AG04449 (cell line): ENCODE data around the gene PI4KB.

ENCODE experiments used
- CTCF ChIA-PET: fragments of 350-600 bp; formaldehyde crosslinking; extraction: SDS; loops from one replicate; lab custom pipeline; 2021; ENCODE audit warnings: antibody characterized with exemption; lab: Yijun Ruan, JAX
- POLR2A ChIA-PET: fragments of 400-600, 350-600 bp; formaldehyde crosslinking; extraction: SDS; loops from one replicate; lab custom pipeline; 2020; ENCODE audit warnings: antibody characterized with exemption, inconsistent platforms; lab: Yijun Ruan, JAX
- DNase-seq: peaks from one replicate; pipeline ENCODE4 v3.0.0-alpha.2; 2010; ENCODE audit warnings: low read depth, low spot score
- H3K4me3 ChIP-seq: 2 replicates; pipeline ENCODE4 v1.5.1; 2011; ENCODE audit warnings: low read depth, mild to moderate bottlenecking, control low read depth, low read length
- CTCF ChIP-seq: IDR thresholded peaks from one replicate; pipeline ENCODE4 v1.5.1; 2011; ENCODE audit warnings: mild to moderate bottlenecking, moderate library complexity, low read length, control low read depth, inconsistent platforms; ENCODE audit not compliant: insufficient read depth; ENCODE audit errors: missing control alignments

Gene PI4KB

DNA sequence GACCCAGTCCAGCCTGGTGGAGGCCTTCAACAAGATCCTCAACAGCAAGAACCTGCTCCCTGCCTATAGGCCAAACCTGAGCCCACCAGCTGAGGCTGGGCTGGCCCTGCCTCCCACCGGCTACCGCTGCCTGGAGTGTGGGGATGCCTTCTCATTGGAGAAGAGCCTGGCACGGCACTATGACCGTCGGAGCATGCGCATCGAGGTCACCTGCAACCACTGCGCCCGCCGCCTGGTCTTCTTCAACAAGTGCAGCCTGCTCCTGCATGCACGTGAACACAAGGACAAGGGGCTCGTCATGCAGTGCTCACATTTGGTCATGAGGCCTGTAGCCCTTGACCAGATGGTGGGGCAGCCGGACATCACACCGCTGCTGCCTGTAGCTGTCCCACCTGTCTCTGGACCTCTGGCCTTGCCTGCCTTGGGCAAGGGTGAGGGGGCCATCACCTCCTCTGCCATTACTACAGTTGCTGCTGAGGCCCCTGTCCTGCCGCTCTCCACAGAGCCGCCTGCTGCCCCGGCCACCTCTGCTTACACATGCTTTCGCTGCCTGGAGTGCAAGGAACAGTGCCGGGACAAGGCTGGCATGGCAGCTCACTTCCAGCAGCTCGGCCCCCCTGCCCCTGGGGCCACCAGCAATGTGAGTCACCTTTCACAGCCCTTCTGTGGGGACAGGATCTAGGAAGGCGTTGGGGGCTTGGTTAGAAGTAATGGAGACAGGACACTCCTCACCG is 39.3 kb downstream of the PI4KB start:
- no peak overlapping the region for H3K4me3 ChIP-seq
- ChIA-PET CTCF (interaction anchor here (1.0 to 7.7 kb wide), 4 partner anchors 10 to 91 kb away, joined by 3 to 57 read pairs (median 3); no protein-coding TSS in a partner anchor), POLR2A (no interaction called here)
- DNase-seq = no peak
- no peak for TF ChIP-seq CTCF

DNA sequence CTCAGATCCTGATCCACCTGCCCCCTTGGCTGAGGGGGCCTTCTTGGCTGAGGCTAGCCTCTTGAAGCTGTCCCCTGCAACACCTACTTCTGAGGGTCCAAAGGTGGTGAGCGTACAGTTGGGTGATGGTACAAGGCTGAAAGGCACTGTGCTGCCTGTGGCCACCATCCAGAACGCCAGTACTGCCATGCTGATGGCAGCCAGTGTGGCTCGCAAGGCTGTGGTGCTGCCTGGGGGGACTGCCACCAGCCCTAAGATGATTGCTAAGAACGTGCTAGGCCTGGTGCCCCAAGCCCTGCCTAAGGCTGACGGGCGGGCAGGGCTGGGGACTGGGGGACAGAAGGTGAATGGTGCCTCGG is 39.9 kb downstream of the PI4KB start:
- CTCF ChIA-PET = interaction anchor here (1.1 to 7.7 kb wide), 3 partner anchors 10 to 91 kb away, joined by 3 to 57 read pairs (median 3); no protein-coding TSS in a partner anchor
- no peak overlapping the region for H3K4me3 ChIP-seq
- POLR2A ChIA-PET = no interaction called here
- DNase-seq = no peak
- TF ChIP-seq CTCF = no peak

DNA sequence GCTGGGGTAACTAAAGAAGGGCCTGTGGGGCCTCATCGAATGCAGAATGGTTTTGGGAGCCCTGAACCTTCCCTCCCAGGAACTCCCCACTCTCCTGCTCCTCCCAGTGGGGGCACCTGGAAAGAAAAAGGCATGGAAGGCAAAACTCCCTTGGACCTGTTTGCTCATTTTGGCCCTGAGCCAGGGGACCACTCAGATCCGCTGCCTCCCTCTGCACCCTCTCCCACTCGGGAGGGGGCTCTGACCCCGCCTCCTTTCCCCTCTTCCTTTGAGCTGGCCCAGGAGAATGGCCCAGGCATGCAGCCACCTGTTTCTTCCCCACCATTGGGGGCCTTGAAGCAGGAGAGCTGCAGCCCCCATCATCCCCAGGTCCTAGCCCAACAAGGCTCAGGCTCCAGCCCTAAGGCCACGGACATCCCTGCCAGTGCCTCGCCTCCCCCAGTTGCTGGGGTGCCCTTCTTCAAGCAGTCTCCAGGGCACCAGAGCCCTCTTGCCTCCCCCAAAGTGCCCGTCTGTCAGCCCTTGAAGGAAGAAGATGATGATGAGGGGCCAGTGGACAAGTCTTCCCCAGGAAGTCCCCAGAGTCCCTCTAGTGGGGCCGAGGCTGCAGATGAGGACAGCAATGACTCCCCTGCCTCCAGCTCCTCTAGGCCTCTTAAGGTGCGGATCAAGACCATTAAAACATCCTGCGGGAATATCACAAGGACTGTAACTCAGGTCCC is 40.4 kb downstream of the PI4KB start:
- CTCF ChIA-PET = interaction anchor here (1.1 to 7.7 kb wide), 3 partner anchors 11 to 90 kb away, joined by 3 to 57 read pairs (median 3); no protein-coding TSS in a partner anchor
- DNase-seq = no peak
- TF ChIP-seq CTCF = no peak
- POLR2A ChIA-PET = no interaction called here
- H3K4me3 ChIP-seq = no peak overlapping the region

- H3K4me3 ChIP-seq = peak overlapping the region; percentile 85
- TF ChIP-seq CTCF = no peak
- ChIA-PET POLR2A (interaction anchor here (3.0 kb wide), 1 partner anchor 9 kb away, joined by 24 read pairs; no protein-coding TSS in a partner anchor), CTCF (interaction anchor here (1.3 to 7.7 kb wide), 7 partner anchors 9 to 184 kb away, joined by 3 to 57 read pairs (median 4); no protein-coding TSS in a partner anchor)
- no peak for DNase-seq
Observed at GRCh38 chr1:151284013-151284577, 43.1 kb downstream of the PI4KB start.

- H3K4me3 ChIP-seq = peak overlapping the region; percentile 85
- no peak for TF ChIP-seq CTCF
- DNase-seq = no peak
- CTCF ChIA-PET = interaction anchor here (0.8 to 7.7 kb wide), 7 partner anchors 10 to 451 kb away, joined by 3 to 57 read pairs (median 4); no protein-coding TSS in a partner anchor
- POLR2A ChIA-PET = interaction anchor here (3.0 kb wide), 1 partner anchor 10 kb away, joined by 24 read pairs; no protein-coding TSS in a partner anchor
Observed at GRCh38 chr1:151282883-151283725, 44.1 kb downstream of the PI4KB start.
